WTC11 (cell line): ENCODE results near the gene DRD2.

Experiments used
- GRHL2 ChIP-seq: fragments of 250-450 bp; sonication (Bioruptor Pico); IDR thresholded peaks from 2 replicates; pipeline ENCODE4 v1.8.0; 2022; ENCODE audit warnings: mild to moderate bottlenecking, moderate library complexity; ENCODE audit not compliant: insufficient replicate concordance, severe bottlenecking
- JUN ChIP-seq: sonication (generic); formaldehyde crosslinking; IDR thresholded peaks from 2 replicates; pipeline ENCODE4 v1.8.0; 2023; ENCODE audit warnings: mild to moderate bottlenecking, missing genetic modification reagents
- PREB ChIP-seq: sonication (generic); formaldehyde crosslinking; IDR thresholded peaks from 2 replicates; pipeline ENCODE4 v1.8.1; 2022; ENCODE audit warnings: mild to moderate bottlenecking, missing genetic modification reagents, moderate library complexity, borderline replicate concordance

GRCh38 chr11:113447621-113448315 is 27.4 kb downstream of the DRD2 start:
- TF ChIP-seq PREB (CRISPR knock-in tag) (no peak), GRHL2 (no peak), JUN (CRISPR knock-in tag) (no peak)
